WTC11 (cell line): Measurements from ENCODE around the gene TF. TPM values are rescaled to one million over a fixed set of nuclear protein-coding genes. Genes with fewer than 3 reads are reported as not detected.

Experiments
- ATAC-seq: fragments of 200-7000 bp; cut with Tn5 transposase; 2 replicates; pipeline ENCODE4 v1.10.0; 2021; ENCODE audit warnings: mild to moderate bottlenecking, moderate library complexity
- CTCF ChIA-PET: fragments of 300-600 bp; sonication (Branson Sonifier 250); formaldehyde crosslinking; loops from one replicate; lab custom pipeline; 2021; ENCODE audit warnings: antibody characterized with exemption; lab: Charles Lee
- POLR2A ChIA-PET: fragments of 350-600 bp; sonication (Branson Sonifier 250); formaldehyde crosslinking; loops from one replicate; lab custom pipeline; 2021; ENCODE audit warnings: antibody characterized with exemption; lab: Charles Lee
- DNase-seq: peaks from one replicate; pipeline ENCODE4 v3.0.0; 2021; ENCODE audit warnings: low spot score
- H3K27ac Mint-ChIP-seq: 2 replicates; pipeline ENCODE4 v1.8.0; 2021; ENCODE audit warnings: mixed read lengths
- H3K27me3 Mint-ChIP-seq: 2 replicates; pipeline ENCODE4 v1.8.0; 2021; ENCODE audit warnings: low read depth, mild to moderate bottlenecking, moderate library complexity, mixed read lengths
- H3K36me3 Mint-ChIP-seq: 2 replicates; pipeline ENCODE4 v1.8.0; 2021; ENCODE audit warnings: mixed read lengths
- H3K4me1 Mint-ChIP-seq: 2 replicates; pipeline ENCODE4 v1.8.0; 2022; ENCODE audit warnings: mixed read lengths
- H3K4me3 Mint-ChIP-seq: 2 replicates; pipeline ENCODE4 v1.8.0; 2021; ENCODE audit warnings: mild to moderate bottlenecking, moderate library complexity, mixed read lengths
- H3K9me3 Mint-ChIP-seq: 2 replicates; pipeline ENCODE4 v1.8.0; 2021; ENCODE audit warnings: mixed read lengths
- CBFB ChIP-seq: sonication (generic); formaldehyde crosslinking; IDR thresholded peaks from 2 replicates; pipeline ENCODE4 v1.8.1; 2022; ENCODE audit warnings: mild to moderate bottlenecking, low read depth, missing genetic modification reagents
- CREB1 ChIP-seq: sonication (generic); formaldehyde crosslinking; IDR thresholded peaks from 2 replicates; pipeline ENCODE4 v1.8.0; 2023; ENCODE audit warnings: mild to moderate bottlenecking, missing genetic modification reagents
- ESRRA ChIP-seq: sonication (generic); formaldehyde crosslinking; IDR thresholded peaks from 2 replicates; pipeline ENCODE4 v1.8.1; 2022; ENCODE audit warnings: mild to moderate bottlenecking, missing genetic modification reagents, borderline replicate concordance
- GABPB1 ChIP-seq: sonication (generic); formaldehyde crosslinking; IDR thresholded peaks from 2 replicates; pipeline ENCODE4 v1.8.1; 2023; ENCODE audit warnings: mild to moderate bottlenecking, missing genetic modification reagents
- JUN ChIP-seq: sonication (generic); formaldehyde crosslinking; IDR thresholded peaks from 2 replicates; pipeline ENCODE4 v1.8.0; 2023; ENCODE audit warnings: mild to moderate bottlenecking, missing genetic modification reagents
- MYBL2 ChIP-seq: sonication (generic); formaldehyde crosslinking; IDR thresholded peaks from 2 replicates; pipeline ENCODE4 v1.8.1; 2023; ENCODE audit warnings: mild to moderate bottlenecking, moderate library complexity, missing genetic modification reagents
- NFATC4 ChIP-seq: fragments of 250-450 bp; sonication (Bioruptor Pico); IDR thresholded peaks from 2 replicates; pipeline ENCODE4 v1.9.0; 2021; ENCODE audit warnings: mild to moderate bottlenecking
- ZBTB21 ChIP-seq: sonication (generic); formaldehyde crosslinking; IDR thresholded peaks from 2 replicates; pipeline ENCODE4 v1.8.1; 2023; ENCODE audit warnings: mild to moderate bottlenecking, missing genetic modification reagents, borderline replicate concordance
- ZNF219 ChIP-seq: sonication (generic); formaldehyde crosslinking; IDR thresholded peaks from 2 replicates; pipeline ENCODE4 v1.8.0; 2023; ENCODE audit warnings: missing genetic modification reagents, mild to moderate bottlenecking, borderline replicate concordance
- ZNF263 ChIP-seq: sonication (generic); formaldehyde crosslinking; IDR thresholded peaks from 2 replicates; pipeline ENCODE4 v1.8.1; 2022; ENCODE audit warnings: low read depth, mild to moderate bottlenecking, moderate library complexity, missing genetic modification reagents
- ZNF396 ChIP-seq: fragments of 250-450 bp; sonication (Bioruptor Pico); IDR thresholded peaks from 2 replicates; pipeline ENCODE4 v1.8.0; 2021; ENCODE audit warnings: mild to moderate bottlenecking, moderate library complexity, borderline replicate concordance
- total RNA-seq: library from RNA; stranded (reverse); gene quantifications from 3 replicates; pipeline ENCODE4 v1.2.3, GENCODE V29; 2021
- TF ChIP-seq, protein P1 (sequence below): sonication (generic); formaldehyde crosslinking; conservative IDR thresholded peaks from 2 replicates; pipeline ENCODE4 v1.8.1; 2023; ENCODE audit warnings: mild to moderate bottlenecking, low read depth, missing genetic modification reagents, moderate library complexity
- TF ChIP-seq, protein P2 (sequence below): sonication (generic); formaldehyde crosslinking; IDR thresholded peaks from 2 replicates; pipeline ENCODE4 v1.8.0; 2022; ENCODE audit warnings: mild to moderate bottlenecking, missing genetic modification reagents
- TF ChIP-seq, protein P3 (sequence below): sonication (generic); formaldehyde crosslinking; IDR thresholded peaks from 2 replicates; pipeline ENCODE4 v1.8.0; 2022; ENCODE audit warnings: missing genetic modification reagents
- TF ChIP-seq, protein P4 (sequence below): sonication (generic); formaldehyde crosslinking; IDR thresholded peaks from 2 replicates; pipeline ENCODE4 v1.8.1; 2023; ENCODE audit warnings: mild to moderate bottlenecking, missing genetic modification reagents, moderate library complexity

The TF gene
- total RNA-seq, 1 experiment from 2014 or later, result 9.3 TPM

DNA sequence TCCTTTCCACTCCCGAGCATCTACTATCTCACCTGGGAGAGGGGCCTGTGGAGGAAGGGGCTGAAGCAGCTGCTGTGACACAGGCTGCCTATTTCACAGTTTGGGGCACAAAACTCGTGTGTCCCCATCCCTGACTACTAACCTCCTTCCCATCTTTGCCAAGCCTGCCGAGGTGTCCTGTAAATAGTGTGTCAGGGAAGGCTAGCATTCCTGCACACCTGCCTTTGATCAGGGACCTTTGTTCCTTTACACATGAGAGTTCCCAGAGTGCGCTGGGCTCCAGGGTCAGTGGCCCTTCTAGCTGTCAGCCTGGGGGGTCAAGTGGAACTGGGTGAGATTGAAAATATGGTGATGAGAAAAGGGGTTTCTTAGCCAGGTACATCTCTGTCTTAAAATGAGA is 13.0 kb upstream of the TF start:
- Mint-ChIP-seq H3K4me1 (no peaks in the 10 kb centered on the region), H3K9me3 (peaks cover 42% of the 10 kb centered on the region), H3K27ac (no peak overlapping the region), H3K4me3 (no peak overlapping the region), H3K36me3 (peaks cover 22% of the 10 kb centered on the region), H3K27me3 (peaks cover 20% of the 10 kb centered on the region)
- ChIA-PET CTCF (no interaction called here), POLR2A (no interaction called here)
- DNase-seq, result no peak
- no peak for ATAC-seq
- TF ChIP-seq GABPB1 (CRISPR knock-in tag), result peak; percentile 52; the same call in 1 of the 2 replicates
- TF ChIP-seq, protein P1, sequence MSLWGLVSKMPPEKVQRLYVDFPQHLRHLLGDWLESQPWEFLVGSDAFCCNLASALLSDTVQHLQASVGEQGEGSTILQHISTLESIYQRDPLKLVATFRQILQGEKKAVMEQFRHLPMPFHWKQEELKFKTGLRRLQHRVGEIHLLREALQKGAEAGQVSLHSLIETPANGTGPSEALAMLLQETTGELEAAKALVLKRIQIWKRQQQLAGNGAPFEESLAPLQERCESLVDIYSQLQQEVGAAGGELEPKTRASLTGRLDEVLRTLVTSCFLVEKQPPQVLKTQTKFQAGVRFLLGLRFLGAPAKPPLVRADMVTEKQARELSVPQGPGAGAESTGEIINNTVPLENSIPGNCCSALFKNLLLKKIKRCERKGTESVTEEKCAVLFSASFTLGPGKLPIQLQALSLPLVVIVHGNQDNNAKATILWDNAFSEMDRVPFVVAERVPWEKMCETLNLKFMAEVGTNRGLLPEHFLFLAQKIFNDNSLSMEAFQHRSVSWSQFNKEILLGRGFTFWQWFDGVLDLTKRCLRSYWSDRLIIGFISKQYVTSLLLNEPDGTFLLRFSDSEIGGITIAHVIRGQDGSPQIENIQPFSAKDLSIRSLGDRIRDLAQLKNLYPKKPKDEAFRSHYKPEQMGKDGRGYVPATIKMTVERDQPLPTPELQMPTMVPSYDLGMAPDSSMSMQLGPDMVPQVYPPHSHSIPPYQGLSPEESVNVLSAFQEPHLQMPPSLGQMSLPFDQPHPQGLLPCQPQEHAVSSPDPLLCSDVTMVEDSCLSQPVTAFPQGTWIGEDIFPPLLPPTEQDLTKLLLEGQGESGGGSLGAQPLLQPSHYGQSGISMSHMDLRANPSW (CRISPR knock-in tag), result no peak

DNA sequence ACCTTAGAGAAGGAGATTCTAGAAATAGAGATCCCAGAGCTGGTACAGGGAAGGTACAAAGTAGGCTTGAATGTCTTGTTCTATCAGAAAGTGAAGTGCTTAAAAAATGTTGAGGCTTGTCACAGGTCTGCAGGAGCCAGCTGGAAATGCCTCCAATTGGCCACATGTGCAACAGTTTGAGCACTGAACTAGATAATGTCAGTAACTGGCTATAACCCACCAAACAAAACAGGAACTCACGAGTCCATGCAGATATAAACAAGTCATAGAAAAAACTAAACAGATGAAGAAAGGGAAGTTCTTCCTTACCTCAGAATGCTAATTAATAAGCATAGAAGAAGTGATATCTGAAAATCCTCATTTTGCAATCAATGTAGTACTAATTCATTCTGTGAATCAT is 11.9 kb upstream of the TF start:
- peaks cover 47% of the 10 kb centered on the region for H3K9me3 Mint-ChIP-seq
- TF ChIP-seq ZBTB21, result no peak
- no peak for TF ChIP-seq CBFB
- TF ChIP-seq ZNF263 (CRISPR knock-in tag), result no peak
- no peak for TF ChIP-seq ZNF219 (CRISPR knock-in tag)
- TF ChIP-seq, protein P2, sequence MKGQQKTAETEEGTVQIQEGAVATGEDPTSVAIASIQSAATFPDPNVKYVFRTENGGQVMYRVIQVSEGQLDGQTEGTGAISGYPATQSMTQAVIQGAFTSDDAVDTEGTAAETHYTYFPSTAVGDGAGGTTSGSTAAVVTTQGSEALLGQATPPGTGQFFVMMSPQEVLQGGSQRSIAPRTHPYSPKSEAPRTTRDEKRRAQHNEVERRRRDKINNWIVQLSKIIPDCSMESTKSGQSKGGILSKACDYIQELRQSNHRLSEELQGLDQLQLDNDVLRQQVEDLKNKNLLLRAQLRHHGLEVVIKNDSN (CRISPR knock-in tag), result no peak
- TF ChIP-seq ZNF396 (CRISPR knock-in tag), result no peak
- TF ChIP-seq NFATC4, result no peak
- TF ChIP-seq, protein P3, sequence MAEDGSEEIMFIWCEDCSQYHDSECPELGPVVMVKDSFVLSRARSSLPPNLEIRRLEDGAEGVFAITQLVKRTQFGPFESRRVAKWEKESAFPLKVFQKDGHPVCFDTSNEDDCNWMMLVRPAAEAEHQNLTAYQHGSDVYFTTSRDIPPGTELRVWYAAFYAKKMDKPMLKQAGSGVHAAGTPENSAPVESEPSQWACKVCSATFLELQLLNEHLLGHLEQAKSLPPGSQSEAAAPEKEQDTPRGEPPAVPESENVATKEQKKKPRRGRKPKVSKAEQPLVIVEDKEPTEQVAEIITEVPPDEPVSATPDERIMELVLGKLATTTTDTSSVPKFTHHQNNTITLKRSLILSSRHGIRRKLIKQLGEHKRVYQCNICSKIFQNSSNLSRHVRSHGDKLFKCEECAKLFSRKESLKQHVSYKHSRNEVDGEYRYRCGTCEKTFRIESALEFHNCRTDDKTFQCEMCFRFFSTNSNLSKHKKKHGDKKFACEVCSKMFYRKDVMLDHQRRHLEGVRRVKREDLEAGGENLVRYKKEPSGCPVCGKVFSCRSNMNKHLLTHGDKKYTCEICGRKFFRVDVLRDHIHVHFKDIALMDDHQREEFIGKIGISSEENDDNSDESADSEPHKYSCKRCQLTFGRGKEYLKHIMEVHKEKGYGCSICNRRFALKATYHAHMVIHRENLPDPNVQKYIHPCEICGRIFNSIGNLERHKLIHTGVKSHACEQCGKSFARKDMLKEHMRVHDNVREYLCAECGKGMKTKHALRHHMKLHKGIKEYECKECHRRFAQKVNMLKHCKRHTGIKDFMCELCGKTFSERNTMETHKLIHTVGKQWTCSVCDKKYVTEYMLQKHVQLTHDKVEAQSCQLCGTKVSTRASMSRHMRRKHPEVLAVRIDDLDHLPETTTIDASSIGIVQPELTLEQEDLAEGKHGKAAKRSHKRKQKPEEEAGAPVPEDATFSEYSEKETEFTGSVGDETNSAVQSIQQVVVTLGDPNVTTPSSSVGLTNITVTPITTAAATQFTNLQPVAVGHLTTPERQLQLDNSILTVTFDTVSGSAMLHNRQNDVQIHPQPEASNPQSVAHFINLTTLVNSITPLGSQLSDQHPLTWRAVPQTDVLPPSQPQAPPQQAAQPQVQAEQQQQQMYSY, result no peak
- no peak for TF ChIP-seq CREB1 (CRISPR knock-in tag)
- H3K27me3 Mint-ChIP-seq, result peaks cover 22% of the 10 kb centered on the region
- ChIA-PET CTCF (no interaction called here), POLR2A (no interaction called here)
- H3K27ac Mint-ChIP-seq, result no peak overlapping the region
- H3K4me3 Mint-ChIP-seq, result no peak overlapping the region
- H3K36me3 Mint-ChIP-seq, result peaks cover 16% of the 10 kb centered on the region
- no peaks in the 10 kb centered on the region for H3K4me1 Mint-ChIP-seq
- ATAC-seq (no peak), DNase-seq (no peak)

DNA sequence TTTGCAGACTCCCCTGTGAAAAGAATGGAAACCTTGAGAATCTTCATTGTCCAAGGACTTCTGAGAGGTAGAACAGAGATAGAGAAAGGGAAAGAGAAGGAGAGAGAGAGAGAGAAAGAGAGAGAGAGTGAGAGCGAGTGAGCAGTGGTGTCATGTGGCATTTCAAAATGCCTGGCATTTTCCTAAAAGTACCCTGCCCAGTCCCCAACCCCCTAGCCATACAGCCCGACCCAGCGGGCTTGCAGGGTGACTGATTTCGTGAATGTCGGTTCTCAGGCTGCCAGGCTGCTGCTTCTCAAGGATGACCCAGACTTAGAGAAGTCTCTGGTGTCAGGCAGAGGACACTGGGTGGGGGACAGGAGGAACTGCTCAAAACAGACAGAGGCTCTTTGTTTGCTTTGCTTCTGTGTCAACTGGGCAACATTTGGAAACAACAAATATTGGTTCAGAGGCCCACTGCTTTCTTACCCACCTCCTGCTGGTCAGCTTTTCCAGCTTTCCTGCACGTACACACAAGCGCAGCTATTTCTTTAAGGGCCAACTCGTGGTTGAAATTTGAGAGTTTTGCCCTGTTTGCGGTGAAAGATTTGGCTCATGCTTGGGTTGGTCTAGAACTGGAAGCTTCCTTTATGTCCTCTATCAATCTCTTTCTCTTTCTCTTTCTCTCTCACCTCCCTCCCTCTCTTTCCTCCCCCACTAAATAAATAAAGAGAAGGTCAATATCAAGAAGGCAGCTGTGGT is 3.7 kb upstream of the TF start:
- Mint-ChIP-seq H3K9me3 (peaks cover 14% of the 10 kb centered on the region), H3K27ac (no peak overlapping the region), H3K27me3 (peaks cover 41% of the 10 kb centered on the region), H3K4me1 (peaks cover 5% of the 10 kb centered on the region; the same call in 1 of the 2 replicates), H3K36me3 (no peaks in the 10 kb centered on the region), H3K4me3 (no peak overlapping the region)
- TF ChIP-seq ZNF219 (CRISPR knock-in tag), result no peak
- no peak for TF ChIP-seq ESRRA (CRISPR knock-in tag)
- TF ChIP-seq GABPB1 (CRISPR knock-in tag), result peak; percentile 65
- no peak for TF ChIP-seq MYBL2 (CRISPR knock-in tag)
- TF ChIP-seq JUN (CRISPR knock-in tag), result no peak
- TF ChIP-seq, protein P4, sequence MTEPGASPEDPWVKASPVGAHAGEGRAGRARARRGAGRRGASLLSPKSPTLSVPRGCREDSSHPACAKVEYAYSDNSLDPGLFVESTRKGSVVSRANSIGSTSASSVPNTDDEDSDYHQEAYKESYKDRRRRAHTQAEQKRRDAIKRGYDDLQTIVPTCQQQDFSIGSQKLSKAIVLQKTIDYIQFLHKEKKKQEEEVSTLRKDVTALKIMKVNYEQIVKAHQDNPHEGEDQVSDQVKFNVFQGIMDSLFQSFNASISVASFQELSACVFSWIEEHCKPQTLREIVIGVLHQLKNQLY, result no peak
- POLR2A ChIA-PET, result no interaction called here
- CTCF ChIA-PET, result no interaction called here
- ATAC-seq, result no peak
- DNase-seq, result no peak
